Measurements from ENCODE around the gene NRXN3.

DNA sequence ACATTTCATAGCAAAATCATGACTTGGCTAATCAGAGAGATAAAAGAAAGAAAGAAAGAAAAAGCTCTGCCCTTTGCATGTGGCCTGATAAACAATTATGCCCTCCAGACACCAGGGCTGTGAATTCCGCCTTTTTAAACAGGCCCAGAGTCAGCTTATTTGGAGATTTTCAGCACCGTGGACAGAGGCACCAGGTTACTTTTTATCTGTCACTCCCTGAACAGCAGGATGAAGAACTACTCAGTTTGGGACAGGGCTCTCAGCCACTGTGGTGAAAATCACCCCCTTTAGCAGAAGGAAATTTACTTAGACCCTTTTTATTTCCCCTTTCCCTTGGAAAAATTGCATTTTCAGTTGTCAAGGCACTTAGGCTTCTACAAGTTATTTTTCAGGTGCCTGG lies 359.9 kb downstream of the NRXN3 start:
- TF ChIP-seq, protein P1, sequence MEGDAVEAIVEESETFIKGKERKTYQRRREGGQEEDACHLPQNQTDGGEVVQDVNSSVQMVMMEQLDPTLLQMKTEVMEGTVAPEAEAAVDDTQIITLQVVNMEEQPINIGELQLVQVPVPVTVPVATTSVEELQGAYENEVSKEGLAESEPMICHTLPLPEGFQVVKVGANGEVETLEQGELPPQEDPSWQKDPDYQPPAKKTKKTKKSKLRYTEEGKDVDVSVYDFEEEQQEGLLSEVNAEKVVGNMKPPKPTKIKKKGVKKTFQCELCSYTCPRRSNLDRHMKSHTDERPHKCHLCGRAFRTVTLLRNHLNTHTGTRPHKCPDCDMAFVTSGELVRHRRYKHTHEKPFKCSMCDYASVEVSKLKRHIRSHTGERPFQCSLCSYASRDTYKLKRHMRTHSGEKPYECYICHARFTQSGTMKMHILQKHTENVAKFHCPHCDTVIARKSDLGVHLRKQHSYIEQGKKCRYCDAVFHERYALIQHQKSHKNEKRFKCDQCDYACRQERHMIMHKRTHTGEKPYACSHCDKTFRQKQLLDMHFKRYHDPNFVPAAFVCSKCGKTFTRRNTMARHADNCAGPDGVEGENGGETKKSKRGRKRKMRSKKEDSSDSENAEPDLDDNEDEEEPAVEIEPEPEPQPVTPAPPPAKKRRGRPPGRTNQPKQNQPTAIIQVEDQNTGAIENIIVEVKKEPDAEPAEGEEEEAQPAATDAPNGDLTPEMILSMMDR (IDR thresholded peaks at IDR 0.05): no peak
- no peak for TF ChIP-seq POLR2A (IDR thresholded peaks at IDR 0.05)

Data from heart left ventricle (tissue), 13 donors.